ENCODE data around the gene RBFOX1.

DNA sequence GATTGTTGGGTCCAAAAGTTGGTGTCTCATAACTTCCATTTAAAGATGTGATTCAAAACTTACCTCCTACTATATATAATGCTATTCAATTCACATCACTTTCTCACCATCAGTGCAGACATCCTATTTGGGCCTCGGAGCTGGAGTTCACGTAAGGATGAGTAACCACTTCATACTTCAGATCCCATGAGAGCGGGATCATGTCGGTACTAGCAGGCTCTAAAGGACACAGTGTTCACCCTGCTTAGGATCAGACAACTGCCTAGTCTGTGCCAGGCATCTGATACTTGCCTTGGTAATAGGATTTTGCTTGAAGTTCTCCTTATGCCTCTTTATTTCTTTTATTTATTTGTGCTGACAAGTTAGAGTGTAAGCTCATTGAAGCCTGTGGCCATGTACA, 39.5 kb downstream of the RBFOX1 start:
- TF ChIP-seq, protein P1, sequence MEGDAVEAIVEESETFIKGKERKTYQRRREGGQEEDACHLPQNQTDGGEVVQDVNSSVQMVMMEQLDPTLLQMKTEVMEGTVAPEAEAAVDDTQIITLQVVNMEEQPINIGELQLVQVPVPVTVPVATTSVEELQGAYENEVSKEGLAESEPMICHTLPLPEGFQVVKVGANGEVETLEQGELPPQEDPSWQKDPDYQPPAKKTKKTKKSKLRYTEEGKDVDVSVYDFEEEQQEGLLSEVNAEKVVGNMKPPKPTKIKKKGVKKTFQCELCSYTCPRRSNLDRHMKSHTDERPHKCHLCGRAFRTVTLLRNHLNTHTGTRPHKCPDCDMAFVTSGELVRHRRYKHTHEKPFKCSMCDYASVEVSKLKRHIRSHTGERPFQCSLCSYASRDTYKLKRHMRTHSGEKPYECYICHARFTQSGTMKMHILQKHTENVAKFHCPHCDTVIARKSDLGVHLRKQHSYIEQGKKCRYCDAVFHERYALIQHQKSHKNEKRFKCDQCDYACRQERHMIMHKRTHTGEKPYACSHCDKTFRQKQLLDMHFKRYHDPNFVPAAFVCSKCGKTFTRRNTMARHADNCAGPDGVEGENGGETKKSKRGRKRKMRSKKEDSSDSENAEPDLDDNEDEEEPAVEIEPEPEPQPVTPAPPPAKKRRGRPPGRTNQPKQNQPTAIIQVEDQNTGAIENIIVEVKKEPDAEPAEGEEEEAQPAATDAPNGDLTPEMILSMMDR (IDR thresholded peaks at IDR 0.05; ENCODE audit: poor library complexity, severe bottlenecking) = no peak
- no peak for TF ChIP-seq EZH2 (IDR thresholded peaks at IDR 0.05; ENCODE audit: borderline replicate concordance, insufficient read depth, low read length, poor library complexity, severe bottlenecking)
- TF ChIP-seq TAF1 (IDR thresholded peaks at IDR 0.05; ENCODE audit: low read depth) = no peak
- TF ChIP-seq SMC3 (conservative IDR thresholded peaks at IDR 0.05; ENCODE audit: poor library complexity) = no peak
- no peak for TF ChIP-seq MXI1 (conservative IDR thresholded peaks at IDR 0.05; ENCODE audit: poor library complexity, severe bottlenecking)
- TF ChIP-seq, protein P2, sequence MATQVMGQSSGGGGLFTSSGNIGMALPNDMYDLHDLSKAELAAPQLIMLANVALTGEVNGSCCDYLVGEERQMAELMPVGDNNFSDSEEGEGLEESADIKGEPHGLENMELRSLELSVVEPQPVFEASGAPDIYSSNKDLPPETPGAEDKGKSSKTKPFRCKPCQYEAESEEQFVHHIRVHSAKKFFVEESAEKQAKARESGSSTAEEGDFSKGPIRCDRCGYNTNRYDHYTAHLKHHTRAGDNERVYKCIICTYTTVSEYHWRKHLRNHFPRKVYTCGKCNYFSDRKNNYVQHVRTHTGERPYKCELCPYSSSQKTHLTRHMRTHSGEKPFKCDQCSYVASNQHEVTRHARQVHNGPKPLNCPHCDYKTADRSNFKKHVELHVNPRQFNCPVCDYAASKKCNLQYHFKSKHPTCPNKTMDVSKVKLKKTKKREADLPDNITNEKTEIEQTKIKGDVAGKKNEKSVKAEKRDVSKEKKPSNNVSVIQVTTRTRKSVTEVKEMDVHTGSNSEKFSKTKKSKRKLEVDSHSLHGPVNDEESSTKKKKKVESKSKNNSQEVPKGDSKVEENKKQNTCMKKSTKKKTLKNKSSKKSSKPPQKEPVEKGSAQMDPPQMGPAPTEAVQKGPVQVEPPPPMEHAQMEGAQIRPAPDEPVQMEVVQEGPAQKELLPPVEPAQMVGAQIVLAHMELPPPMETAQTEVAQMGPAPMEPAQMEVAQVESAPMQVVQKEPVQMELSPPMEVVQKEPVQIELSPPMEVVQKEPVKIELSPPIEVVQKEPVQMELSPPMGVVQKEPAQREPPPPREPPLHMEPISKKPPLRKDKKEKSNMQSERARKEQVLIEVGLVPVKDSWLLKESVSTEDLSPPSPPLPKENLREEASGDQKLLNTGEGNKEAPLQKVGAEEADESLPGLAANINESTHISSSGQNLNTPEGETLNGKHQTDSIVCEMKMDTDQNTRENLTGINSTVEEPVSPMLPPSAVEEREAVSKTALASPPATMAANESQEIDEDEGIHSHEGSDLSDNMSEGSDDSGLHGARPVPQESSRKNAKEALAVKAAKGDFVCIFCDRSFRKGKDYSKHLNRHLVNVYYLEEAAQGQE (IDR thresholded peaks at IDR 0.05; ENCODE audit: borderline replicate concordance) = no peak
- no peak for TF ChIP-seq EP300 (conservative IDR thresholded peaks at IDR 0.05; ENCODE audit: poor library complexity, severe bottlenecking)
